GM18511 (cell line): ENCODE data around the gene TRIM69.
"Not testable (repeated sequence)": the region's sequence is repeated elsewhere in the genome, so short reads cannot be mapped to it uniquely, and the experiment has no call there.

Experiments used
- ATAC-seq: cut with Tn5 transposase; IDR thresholded peaks from one replicate; pipeline ENCODE4 v1.9.1; 2021; ENCODE audit warnings: mild to moderate bottlenecking, moderate library complexity; ENCODE audit not compliant: unreplicated experiment

Gene TRIM69

DNA sequence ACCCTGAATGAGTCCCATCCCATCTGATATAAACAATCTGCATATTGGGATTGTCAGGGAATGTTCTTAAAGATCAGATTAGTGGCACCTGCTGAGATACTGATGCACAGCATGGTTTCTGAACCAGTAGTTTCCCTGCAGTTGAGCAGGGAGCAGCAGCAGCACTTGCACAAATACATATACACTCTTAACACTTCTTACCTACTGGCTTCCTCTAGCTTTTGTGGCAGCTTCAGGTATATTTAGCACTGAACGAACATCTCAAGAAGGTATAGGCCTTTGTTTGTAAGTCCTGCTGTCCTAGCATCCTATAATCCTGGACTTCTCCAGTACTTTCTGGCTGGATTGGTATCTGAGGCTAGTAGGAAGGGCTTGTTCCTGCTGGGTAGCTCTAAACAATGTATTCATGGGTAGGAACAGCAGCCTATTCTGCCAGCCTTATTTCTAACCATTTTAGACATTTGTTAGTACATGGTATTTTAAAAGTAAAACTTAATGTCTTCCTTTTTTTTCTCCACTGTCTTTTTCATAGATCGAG is 20.5 kb upstream of the TRIM69 start:
- ATAC-seq: no peak

DNA sequence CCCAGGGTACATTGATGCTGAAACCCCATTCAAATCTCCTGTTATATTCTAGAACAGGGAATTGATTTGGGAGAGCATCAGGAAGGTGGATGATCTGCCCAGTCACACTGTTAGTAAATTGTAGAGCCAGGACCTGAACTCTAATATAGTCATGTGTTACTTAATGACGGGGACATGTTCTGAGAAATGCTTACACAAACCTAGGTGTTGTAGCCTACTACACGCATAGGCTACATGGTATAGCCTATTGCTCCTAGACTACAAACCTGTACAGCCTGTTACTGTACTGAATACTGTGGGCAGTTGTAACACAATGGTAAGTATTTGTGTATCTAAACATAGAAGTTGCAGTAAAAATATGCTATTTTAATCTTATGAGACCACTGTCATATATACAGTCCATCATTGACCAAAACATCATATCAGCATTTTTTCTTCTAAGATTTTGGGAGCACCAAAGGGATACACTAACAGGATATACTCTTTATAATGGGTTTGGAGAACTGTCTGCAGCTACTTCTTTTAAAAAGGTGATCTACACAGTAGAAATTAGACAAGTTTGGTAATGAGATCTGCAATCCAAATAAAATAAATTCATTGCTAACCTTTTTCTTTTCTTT is 19.2 kb upstream of the TRIM69 start:
- no peak for ATAC-seq

DNA sequence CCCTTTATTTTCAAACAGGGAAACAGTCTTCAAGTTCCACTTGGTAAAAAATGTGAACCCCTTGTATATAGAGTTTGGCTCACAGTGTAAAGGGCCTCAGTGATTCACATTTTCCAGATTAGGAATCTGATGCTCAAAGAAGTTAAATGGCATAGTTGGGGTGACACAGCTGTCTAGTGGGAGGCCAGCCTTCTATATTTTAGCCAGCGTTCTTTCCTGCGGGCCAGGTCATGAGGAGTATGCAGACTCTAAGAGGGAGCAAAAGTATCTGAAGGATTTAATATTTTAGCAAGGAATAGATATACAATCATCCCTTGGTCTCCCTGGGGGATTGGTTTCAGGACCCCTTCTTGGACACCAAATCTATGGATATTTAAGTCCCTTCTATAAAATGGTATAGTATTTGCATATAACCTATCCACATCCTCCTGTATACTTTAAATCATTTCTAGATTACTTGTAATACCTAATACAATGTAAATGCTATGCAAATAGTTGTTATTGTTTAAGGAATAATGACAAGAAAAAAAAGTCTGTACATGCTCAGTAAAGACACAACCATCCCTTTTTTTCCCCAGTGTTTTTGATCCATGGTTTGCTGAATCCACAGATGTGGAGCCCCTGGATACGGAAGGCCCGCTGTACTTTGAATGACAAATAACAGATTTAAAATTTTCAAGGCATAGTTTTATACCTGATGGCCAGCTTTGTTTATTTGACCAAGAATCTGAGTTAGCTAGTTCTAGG is 18.0 kb upstream of the TRIM69 start:
- ATAC-seq: no peak

DNA sequence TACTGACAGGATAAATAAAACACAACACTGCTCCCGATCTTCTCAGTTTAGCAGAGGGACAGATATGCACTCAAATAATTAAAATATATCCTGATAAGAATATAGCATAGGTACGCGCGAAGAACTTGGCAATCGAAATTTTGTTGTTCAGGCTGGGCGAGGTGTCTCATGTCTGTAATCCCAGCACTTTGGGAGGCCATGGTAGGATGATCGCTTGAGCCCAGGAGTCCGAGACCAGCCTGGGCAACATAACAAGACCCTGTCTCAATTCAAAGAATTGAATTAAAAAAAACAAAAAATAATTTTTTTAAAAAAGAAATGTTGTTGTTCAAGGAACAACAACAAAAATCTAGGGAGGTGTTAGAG is 17.4 kb upstream of the TRIM69 start:
- no peak for ATAC-seq

DNA sequence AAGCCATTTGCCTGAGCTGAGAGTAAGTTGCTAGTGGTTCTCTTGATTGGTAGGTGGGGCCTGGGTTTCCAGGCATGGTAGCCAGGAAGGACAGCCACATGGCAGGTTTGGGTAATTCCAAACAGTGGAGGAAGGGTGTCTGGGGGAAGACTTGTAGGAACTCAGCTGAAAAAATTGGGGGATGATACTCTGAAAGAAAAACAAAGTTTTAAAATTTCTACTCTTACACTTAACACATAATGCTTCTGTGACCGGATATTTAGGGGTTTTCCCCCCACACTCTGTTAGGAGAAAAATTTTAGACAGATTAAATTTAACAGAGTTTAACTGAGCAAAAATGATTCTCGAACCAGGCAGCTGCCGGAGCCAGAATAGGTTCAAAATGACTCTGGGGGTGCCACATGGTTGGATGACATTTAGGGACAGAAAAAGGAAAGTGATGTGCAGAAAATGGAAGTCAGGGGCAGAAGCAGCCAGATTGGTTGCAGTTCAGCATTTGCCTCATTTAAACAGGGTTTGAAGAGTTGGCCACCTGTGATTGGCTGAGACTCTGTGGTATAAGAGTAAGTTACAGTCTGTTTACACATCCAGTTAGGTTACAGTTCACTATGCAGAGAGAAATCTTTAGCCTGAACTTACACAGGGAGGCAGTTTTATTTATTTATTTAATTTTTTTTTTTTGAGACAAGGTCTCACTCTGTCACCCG is 16.9 kb upstream of the TRIM69 start:
- peak; percentile 51 for ATAC-seq

DNA sequence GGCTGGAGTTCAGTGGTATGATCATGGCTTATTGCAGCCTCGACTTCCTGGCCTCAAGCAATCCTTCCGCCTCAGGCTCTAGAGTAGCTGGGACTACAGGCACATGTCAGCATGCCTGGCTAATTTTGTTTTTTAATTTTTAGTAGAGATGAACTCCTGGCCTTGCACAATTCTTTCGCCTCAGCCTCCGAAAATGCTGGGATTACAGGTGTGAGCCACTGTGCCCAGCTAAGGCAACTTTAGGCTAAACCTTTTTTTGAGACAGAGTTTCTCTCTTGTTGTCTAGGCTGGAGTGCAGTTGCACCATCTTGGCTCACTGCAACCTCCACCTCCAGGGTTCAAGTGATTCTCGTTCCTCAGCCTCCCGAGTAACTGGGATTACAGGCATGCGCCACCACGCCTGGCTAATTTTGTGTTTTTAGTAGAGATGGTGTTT is 16.3 kb upstream of the TRIM69 start:
- not testable (repeated sequence) for ATAC-seq

DNA sequence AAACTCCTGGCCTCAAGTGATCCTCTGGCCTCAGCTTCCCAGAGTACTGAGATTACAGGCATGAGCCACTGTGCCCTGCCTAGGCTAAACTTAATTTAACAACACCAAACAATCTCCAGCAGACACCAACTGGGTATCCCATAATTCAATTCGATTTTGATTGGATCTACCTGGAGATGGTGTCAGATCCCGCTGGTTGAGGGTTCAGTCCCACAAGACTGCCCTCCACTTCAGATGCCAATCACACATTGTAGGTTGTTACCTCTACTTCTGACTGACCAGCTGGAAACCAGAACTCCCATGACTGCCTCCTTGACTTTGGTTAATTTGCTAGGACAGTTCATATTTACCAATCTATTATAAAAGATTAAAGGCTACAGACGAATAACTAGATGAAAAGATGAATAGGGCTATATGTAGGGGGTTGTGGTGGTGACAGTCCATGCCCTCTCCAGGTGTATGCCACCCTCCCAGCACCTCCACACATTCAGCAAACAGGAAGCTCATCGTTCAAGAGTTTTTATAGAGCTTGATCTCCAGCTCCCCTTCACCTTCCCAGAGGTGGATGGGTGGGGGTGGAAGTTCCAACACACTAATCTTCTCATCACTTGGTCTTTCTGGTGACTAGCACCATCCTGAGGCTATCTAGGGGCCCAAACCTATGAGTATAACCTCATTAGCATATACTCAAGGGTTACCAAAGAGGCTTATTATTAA is 15.7 kb upstream of the TRIM69 start:
- ATAC-seq: no peak

DNA sequence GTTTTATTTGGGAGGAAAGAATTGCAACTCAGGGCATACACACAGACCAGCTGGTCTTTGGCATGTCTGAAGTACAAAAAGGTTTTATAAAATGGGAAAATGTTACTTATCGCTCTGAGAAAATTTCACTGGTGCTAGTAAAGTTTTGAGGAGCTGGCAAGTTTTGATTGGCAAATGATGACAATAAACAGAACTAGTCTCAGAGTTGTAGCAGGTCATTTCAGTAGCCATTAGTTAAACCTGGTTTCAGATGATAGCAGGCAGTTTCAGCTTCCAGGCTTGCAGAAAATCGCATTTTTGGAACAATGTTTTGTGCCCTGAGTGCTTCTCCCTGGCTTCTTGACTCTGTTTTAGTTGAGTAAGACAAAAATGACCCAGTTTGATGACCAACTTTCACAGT is 14.3 kb upstream of the TRIM69 start:
- no peak for ATAC-seq

DNA sequence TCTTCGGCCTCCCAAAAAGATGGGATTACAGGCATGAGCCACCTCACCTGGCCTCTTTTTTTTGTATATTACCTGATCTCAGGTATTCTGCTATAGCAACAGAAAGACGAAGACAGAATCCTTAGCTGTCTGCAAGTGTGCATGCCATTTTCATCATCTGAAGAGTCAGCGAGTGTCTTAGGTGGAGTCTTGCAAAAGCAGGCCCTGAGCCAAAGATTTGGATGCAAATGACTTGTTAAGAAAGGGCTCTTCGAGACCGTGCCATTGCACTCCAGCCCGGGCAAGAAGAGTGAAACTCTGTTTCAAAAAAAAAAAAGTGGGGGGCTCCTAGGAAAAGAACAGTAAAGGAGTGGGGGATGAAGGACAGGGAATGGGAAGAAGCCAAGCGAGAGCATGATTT is 10.2 kb upstream of the TRIM69 start:
- no peak for ATAC-seq

DNA sequence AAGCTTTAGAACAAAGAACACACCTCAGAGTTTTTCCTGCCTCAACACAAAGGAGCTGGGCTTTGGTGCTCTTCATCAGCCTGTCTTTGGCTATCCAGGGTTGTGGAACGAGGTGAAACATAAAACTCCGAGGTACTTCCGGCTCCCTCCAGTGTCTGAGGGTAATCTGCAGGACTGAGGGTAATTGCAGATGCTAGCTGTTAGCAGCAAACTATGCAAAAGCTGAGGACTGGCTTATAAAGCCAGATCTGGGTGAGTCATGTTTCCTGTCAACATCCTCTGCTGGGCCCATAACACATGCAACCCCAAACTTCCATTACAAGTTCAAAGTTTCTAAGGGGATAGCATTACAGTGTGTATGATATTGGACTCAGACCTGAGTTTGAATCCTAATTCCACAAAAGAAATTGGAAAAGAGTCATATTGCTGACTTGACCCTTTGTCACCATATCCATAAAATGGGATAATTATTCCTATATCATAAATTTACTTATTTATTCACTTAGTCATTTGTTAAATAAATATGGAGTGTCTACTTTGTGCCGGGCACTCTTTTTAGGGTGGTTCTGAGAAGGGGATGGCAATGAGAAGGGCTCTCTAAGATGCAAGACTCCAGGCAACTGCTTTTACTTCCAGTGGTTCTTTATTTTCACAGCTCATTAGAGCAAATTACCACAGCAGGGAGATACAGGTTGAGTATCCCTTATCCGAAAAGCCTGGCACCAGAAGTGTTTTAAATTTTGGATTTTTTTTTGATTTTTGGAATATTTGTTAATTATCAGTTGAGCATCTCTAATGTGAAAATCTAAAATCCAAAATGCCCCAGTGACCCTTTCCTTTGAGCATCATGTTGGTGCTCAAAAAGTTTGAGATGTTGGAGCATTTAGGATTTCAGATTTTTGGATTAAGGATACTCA is 9.5 kb upstream of the TRIM69 start:
- peak; percentile 48 for ATAC-seq

DNA sequence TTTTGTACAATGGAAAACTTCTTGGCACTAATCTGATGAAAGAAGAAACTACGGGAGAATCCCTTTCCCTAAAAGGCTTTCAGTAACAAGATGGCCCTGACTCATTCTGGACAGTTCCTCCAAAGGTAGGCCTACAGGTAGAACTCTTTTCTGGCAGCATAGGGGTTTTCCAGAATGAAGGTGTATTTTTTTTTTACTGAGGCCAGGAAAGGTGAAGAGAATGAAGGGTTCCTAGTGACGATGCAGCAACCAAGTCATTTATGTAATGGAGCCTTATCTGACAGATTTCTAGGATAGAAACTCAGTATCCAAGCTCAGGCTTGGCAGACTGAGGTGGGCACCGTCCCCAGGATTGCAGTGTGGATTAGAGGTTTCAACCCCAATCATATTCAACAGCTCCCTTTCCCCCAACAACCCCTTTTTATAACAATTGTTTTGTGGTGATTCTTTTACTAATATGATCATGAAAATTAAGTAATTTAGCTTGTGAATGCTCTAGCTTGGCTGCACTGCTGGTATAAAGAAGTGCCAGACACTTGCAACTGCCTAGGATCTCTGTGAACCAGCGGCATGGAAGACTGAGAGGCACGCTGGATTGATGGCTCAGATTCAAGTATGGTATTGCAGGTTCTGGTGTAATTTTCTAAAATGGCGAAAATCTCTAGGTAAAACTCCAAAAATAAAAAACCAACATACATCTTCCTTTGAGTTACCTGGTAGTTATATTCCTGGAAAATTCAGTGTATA is 8.7 kb upstream of the TRIM69 start:
- no peak for ATAC-seq

DNA sequence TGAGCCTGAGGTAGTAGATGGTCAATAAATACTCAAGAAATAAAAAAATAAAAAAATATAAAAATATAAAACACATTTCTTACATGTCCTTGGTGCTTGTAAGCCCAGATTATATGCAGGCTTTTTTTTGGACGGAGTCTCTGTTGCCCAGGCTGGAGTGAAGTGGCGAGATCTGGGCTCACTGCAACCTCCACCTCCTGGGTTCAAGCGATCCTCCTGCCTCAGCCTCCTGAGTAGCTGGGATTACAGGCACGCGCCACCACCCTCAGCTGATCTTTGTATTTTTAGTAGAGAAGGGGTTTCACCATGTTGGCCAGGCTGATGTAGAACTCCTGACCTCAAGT is 8.1 kb upstream of the TRIM69 start:
- ATAC-seq: not testable (repeated sequence)

DNA sequence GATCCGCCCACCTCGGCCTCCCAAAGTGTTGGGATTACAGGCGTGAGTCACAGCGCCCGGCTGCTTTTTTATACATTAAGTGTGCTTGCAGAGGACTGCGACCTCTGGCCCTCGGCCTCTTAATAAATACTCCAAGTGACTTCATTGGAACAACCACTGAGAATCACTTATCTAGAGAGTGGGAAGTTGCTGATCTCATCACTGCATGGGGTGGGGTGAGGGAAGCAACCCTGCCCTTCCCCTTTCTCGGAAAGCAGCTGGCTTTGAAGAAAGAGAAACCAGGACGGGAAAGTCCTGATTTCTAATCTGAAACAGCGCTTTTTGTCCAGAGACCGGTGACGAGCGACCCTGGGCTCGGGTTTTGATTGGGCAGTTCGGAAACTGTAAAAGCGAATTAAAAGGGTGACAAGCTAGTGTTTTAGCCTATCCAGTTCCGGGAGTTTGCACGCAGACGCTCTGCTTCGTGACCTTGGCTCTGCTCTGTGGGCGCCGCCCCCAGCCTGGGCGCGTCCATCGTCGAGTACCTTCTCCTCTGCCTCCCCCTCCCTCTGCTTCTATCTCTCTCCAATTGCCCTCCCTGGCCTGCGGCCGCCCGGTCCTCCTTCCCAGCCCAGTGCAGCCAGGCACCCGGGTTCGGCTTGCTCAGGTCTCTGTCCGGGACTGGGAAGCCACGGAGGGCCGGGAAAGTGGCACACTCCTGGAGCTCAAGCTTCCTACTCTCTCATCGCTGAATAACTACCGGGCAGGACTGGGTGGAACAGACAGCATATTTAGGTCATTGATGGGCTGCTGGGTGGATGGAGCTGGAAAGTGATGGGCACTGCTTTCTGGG is 7.5 kb upstream of the TRIM69 start:
- ATAC-seq: peak; percentile 77

DNA sequence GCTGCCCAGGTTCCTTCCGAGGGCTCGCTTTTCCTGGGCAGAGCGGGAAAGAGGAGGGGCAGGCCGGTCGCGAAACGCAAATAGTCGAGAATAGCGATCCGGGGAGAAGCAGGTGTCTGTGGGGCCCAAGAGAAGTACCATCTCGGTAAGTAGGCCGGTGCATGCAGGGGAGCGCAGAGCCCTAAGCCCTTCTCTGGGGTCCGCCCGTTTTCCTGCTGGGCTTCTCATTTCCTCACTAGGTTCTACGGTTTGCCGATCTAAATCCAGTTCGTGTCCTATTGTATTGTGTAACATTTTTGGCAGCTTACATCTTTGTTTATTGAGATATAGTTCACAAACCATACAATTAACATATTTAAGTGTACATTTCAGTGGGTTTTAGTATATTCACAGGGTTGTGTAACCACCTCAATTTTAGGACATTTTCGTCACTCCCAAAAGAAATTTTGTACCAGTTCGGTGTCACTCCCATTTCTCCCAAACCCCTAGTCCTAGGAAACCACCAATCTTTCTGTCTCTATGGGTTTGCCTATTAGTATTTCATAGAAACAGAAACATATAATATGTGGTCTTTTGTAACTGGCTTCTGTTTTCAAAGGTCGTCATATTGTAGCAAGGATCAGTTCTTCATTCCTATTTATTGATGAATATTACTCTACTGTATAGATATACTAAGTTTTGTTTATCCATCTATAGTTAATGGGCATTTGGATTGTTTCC is 6.8 kb upstream of the TRIM69 start:
- peak; percentile 11 for ATAC-seq

DNA sequence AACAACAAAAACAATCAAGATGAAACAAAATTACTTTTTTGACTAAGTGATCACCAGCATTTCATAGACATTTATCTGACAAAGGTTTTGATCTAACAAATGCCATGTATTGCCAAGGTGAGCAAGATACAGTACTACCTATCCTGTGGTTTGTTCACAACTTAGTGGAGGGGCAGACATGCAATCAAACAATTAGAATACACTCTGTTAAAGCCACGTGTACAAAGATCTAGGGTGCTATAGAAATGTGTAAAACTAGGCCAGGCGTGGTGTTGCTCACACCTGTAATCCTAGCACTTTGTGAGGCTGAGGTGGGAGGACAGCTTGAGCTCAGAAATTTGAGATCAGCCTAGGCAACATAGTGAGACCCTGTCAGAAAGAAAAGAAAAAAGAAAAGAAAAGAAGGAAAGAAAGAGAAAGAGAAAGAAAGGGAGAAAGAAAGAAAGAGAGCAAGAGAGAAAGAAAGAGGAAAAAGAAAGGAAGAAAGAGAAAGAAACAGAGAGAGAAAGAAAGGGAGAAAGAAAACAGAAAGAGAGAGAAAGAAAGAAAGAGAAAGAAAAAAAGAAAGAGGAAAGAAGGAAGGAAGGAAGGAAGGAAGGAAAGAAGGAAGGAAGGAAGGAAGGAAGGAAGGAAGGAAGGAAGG is 1.4 kb upstream of the TRIM69 start:
- ATAC-seq: no peak

DNA sequence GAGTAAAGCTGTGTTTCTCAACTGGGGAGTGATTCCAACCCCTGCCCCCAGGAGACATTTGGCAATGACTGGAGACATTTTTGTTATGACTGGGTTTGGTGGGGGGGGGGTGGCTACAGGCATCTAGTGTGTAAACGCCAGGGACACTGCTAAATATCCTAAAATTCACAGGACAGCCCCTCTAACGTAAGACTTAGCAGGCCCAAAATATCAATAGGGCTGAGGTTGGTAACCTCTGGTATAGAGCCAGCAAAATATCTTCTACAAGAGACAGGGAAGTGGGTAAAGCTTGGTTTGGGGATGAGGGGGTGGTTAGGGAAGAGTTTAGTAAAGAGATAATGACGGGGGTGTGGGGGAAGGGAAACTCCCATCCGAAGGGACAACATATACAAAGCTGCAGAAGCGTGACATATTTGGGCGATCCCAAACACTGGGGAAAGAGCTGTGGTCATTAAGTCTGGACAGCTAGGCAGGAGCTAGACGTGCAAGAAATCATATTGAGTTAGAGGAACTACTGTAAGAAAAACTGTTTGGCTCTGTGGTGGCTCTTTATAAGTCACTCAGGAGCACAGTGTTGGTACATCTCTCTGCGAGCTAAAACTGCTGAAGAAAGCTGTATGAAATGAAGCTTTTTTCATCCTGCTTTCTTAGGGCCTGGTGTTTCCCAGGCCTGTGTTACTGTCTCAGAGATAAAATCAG is 697 bp upstream of the TRIM69 start:
- no peak for ATAC-seq
